ENCODE results near the gene RHBDF2.

- no peak for TF ChIP-seq CTCF (IDR thresholded peaks at IDR 0.05; ENCODE audit: insufficient read depth, low read depth, low read length)
- TF ChIP-seq EZH2 (IDR thresholded peaks at IDR 0.05; ENCODE audit: insufficient read depth, low read length) = no peak
These were observed 29.0 kb upstream of the RHBDF2 start for GRCh38 chr17:76530095-76530723.
